ENCODE data around the gene ZSCAN30. TPM values are rescaled to one million over a fixed set of nuclear protein-coding genes. Genes with fewer than 3 reads are reported as not detected.

ZSCAN30 gene
- total RNA-seq, 1 experiment from 2014 or later: 15.9 TPM

DNA sequence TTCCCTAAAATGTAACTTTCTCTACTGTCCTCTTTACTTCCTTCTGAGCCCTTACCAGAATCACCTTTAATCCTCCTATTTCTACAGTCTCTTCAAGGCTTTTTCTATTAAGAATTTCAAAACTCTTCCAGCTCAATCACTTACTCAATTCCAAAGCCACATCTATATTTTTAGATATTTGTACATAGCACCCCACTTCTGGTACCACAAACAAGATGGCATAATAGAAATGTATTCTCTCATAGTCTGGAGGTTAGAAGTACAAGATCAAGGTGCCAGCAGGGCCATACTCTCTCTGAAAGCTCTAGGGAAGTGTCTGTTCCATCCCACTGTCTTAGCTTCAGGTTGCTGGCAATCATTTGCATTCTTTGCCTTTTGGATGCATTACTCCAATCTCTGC, 11.1 kb downstream of the ZSCAN30 start:
- BruUV-seq (replicated peaks): no TSS peak
- Mint-ChIP-seq H3K4me1 (ENCODE audit: low read depth, unreplicated experiment) (no peaks in the 10 kb centered on the region), H3K27me3 (ENCODE audit: unreplicated experiment) (no peaks in the 10 kb centered on the region), H3K27ac (ENCODE audit: unreplicated experiment) (no peak overlapping the region), H3K36me3 (ENCODE audit: insufficient read depth, unreplicated experiment) (no peaks in the 10 kb centered on the region), H3K4me3 (ENCODE audit: low read depth, unreplicated experiment) (no peak overlapping the region), H3K9me3 (ENCODE audit: low read depth, unreplicated experiment) (peaks cover 19% of the 10 kb centered on the region)
- TF ChIP-seq, protein P1, sequence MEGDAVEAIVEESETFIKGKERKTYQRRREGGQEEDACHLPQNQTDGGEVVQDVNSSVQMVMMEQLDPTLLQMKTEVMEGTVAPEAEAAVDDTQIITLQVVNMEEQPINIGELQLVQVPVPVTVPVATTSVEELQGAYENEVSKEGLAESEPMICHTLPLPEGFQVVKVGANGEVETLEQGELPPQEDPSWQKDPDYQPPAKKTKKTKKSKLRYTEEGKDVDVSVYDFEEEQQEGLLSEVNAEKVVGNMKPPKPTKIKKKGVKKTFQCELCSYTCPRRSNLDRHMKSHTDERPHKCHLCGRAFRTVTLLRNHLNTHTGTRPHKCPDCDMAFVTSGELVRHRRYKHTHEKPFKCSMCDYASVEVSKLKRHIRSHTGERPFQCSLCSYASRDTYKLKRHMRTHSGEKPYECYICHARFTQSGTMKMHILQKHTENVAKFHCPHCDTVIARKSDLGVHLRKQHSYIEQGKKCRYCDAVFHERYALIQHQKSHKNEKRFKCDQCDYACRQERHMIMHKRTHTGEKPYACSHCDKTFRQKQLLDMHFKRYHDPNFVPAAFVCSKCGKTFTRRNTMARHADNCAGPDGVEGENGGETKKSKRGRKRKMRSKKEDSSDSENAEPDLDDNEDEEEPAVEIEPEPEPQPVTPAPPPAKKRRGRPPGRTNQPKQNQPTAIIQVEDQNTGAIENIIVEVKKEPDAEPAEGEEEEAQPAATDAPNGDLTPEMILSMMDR (IDR thresholded peaks at IDR 0.05; ENCODE audit: unreplicated experiment): no peak
- CTCF ChIA-PET: no interaction called here
- intact Hi-C loops (cut with micrococcal nuclease; ENCODE audit: unreplicated experiment): no loop called here
- no peak for DNase-seq

DNA sequence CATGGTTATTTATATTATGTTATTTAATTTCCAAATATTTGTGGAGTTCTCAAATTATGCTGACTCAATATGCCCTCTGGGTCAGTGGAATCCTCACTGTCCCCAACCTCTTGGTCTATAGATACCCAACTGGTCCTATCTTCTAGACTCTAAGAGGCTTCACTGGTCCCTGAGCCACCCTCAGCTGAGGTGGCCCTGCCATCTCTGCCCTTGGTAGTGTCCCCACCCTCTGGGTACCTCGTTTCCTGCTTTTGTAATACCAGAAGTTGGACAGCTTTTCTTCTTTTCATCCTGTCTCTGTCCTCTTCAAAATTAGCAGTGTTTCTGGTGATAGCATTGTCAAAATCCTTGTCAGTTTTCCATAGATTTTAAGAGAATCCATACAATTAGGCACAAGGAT, 11.9 kb downstream of the ZSCAN30 start:
- H3K4me1 Mint-ChIP-seq (ENCODE audit: low read depth, unreplicated experiment): no peaks in the 10 kb centered on the region
- H3K9me3 Mint-ChIP-seq (ENCODE audit: low read depth, unreplicated experiment): peaks cover 20% of the 10 kb centered on the region
- H3K27ac Mint-ChIP-seq (ENCODE audit: unreplicated experiment): no peak overlapping the region
- CTCF ChIA-PET: no interaction called here
- intact Hi-C loops (cut with micrococcal nuclease; ENCODE audit: unreplicated experiment): no loop called here
- TF ChIP-seq, protein P1 (IDR thresholded peaks at IDR 0.05; ENCODE audit: unreplicated experiment): no peak
- H3K27me3 Mint-ChIP-seq (ENCODE audit: unreplicated experiment): no peaks in the 10 kb centered on the region
- no peak overlapping the region for H3K4me3 Mint-ChIP-seq (ENCODE audit: low read depth, unreplicated experiment)
- no peak for DNase-seq
- no peaks in the 10 kb centered on the region for H3K36me3 Mint-ChIP-seq (ENCODE audit: insufficient read depth, unreplicated experiment)
- BruUV-seq (replicated peaks): no TSS peak

DNA sequence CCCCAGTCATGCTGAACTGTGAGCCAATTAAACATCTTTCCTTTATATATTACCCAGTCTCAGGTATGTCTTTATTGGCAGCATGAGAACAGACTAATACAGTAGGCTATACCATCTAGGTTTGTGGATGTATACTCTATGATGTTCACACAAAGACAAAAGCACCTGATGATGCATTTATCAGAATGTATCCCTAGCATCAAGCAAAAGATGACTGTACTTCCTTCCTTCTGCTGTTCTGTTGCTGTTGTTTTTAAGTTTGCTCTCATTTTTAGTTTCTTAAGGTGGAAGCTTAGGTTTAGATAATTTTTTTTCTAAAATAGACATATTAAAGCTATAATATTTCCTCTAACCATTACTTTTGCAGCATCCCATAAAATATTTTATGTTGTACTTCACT, 12.4 kb downstream of the ZSCAN30 start:
- no TSS peak for BruUV-seq (replicated peaks)
- intact Hi-C loops (cut with micrococcal nuclease; ENCODE audit: unreplicated experiment): no loop called here
- CTCF ChIA-PET: no interaction called here

DNA sequence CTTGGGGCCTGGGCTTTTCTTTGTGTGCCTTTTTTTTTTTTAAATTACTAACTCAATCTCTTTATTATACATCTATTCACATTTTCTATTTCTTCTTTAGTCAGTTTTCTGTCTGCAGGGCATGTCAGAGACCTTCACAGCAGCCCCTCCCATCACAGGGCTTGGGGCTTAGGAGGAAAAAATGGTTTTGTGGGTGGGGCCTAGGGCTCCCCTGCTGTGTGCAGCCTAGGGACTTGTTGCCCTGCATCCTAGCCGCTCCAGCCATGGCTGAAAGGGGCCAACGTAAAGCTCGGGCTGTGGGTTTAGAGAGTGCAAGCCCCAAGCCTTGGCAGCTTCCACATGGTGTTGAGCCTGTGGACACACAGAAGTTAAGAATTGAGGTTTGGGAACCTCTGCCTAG, 13.8 kb downstream of the ZSCAN30 start:
- peaks cover 20% of the 10 kb centered on the region for H3K9me3 Mint-ChIP-seq (ENCODE audit: low read depth, unreplicated experiment)
- TF ChIP-seq, protein P1 (IDR thresholded peaks at IDR 0.05; ENCODE audit: unreplicated experiment): no peak

More for the DNA sequence above, 12.4 kb downstream of the ZSCAN30 start:
- Mint-ChIP-seq H3K36me3 (ENCODE audit: insufficient read depth, unreplicated experiment) (no peaks in the 10 kb centered on the region), H3K27me3 (ENCODE audit: unreplicated experiment) (no peaks in the 10 kb centered on the region), H3K4me1 (ENCODE audit: low read depth, unreplicated experiment) (no peaks in the 10 kb centered on the region), H3K27ac (ENCODE audit: unreplicated experiment) (no peak overlapping the region), H3K4me3 (ENCODE audit: low read depth, unreplicated experiment) (no peak overlapping the region), H3K9me3 (ENCODE audit: low read depth, unreplicated experiment) (peaks cover 20% of the 10 kb centered on the region)
- no peak for DNase-seq
- TF ChIP-seq, protein P1 (IDR thresholded peaks at IDR 0.05; ENCODE audit: unreplicated experiment): no peak

More for the DNA sequence above, 13.8 kb downstream of the ZSCAN30 start:
- BruUV-seq (replicated peaks): no TSS peak
- H3K27ac Mint-ChIP-seq (ENCODE audit: unreplicated experiment): no peak overlapping the region
- H3K36me3 Mint-ChIP-seq (ENCODE audit: insufficient read depth, unreplicated experiment): no peaks in the 10 kb centered on the region
- CTCF ChIA-PET: no interaction called here
- H3K4me1 Mint-ChIP-seq (ENCODE audit: low read depth, unreplicated experiment): no peaks in the 10 kb centered on the region
- no peaks in the 10 kb centered on the region for H3K27me3 Mint-ChIP-seq (ENCODE audit: unreplicated experiment)
- intact Hi-C loops (cut with micrococcal nuclease; ENCODE audit: unreplicated experiment): no loop called here
- DNase-seq: no peak
- H3K4me3 Mint-ChIP-seq (ENCODE audit: low read depth, unreplicated experiment): no peak overlapping the region
